Measurements from ENCODE around the gene GALNT16. TPM values are rescaled to one million over a fixed set of nuclear protein-coding genes. Genes with fewer than 3 reads are reported as not detected.

Gene GALNT16
- total and polyA plus RNA-seq, 2 donors (not counting 3 experiments of a cell fraction or from before 2014, with no cell fraction given): 0.39 to 0.49 TPM

DNA sequence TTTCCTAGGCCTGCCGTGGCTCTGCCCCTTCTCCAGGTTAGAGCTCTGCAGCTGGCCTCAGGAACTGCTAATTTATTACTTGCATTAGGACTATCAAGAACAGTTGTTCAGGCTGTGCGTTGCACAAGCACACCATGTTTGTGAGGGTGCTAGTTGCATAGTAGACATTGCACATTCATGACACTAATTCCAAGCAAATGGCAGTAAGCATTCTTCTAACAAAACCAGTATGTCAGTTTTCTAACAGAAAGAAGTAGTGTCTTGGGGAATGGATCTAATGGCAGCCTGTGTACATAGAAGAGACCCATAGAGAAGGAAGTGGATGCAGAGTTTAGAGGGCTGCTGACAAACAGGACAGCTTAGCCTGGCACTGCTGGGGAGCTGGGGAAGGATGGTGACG lies 84.2 kb downstream of the GALNT16 start:
- Histone ChIP-seq H4K20me1 (replicated peaks; ENCODE audit: control insufficient read depth, extremely low read depth, insufficient read depth, low read length) (no peaks in the 10 kb centered on the region), H3K79me2 (ENCODE audit: control insufficient read depth, insufficient read depth, low read length) (no peaks in the 10 kb centered on the region), H3K27ac (ENCODE audit: insufficient read depth, low read depth, low read length) (no peak overlapping the region), H2AFZ (ENCODE audit: low read depth, low read length) (no peak overlapping the region), H3K4me3 (replicated peaks in 1 of 3; ENCODE audit: insufficient read depth in 1 of 3, low read depth in 1 of 3, low read length in 3 of 3) (no peak overlapping the region), H3K9me3 (replicated peaks; ENCODE audit: control insufficient read depth, insufficient read depth, low read length) (no peaks in the 10 kb centered on the region), H3K9ac (replicated peaks; ENCODE audit: extremely low read depth, insufficient read depth, low read length) (no peak overlapping the region), H3K36me3 (ENCODE audit: control insufficient read depth in 2 of 2, extremely low read depth in 1 of 2, insufficient read depth in 2 of 2, low read length in 2 of 2) (no peaks in the 10 kb centered on the region), H3K4me1 (ENCODE audit: control insufficient read depth, extremely low read depth, insufficient read depth, low read length) (no peaks in the 10 kb centered on the region), H3K4me2 (ENCODE audit: insufficient read depth, low read length) (no peak overlapping the region), H3K9me1 (replicated peaks; ENCODE audit: control insufficient read depth, extremely low read depth, insufficient read depth, low read length) (no peaks in the 10 kb centered on the region), H3K27me3 (ENCODE audit: control insufficient read depth in 2 of 2, insufficient read depth in 2 of 2, low read length in 2 of 2) (peaks cover 3 to 11% of the 10 kb centered on the region in 2 experiments)
- FAIRE-seq (no peak), DNase-seq (ENCODE audit: low read depth, low spot score) (no peak)
- intact Hi-C loops (cut with micrococcal nuclease): no loop called here
- TF ChIP-seq GATA2 (IDR thresholded peaks at IDR 0.05; ENCODE audit: insufficient read depth, insufficient read length, low read depth, low read length): no peak
- TF ChIP-seq, protein P1, sequence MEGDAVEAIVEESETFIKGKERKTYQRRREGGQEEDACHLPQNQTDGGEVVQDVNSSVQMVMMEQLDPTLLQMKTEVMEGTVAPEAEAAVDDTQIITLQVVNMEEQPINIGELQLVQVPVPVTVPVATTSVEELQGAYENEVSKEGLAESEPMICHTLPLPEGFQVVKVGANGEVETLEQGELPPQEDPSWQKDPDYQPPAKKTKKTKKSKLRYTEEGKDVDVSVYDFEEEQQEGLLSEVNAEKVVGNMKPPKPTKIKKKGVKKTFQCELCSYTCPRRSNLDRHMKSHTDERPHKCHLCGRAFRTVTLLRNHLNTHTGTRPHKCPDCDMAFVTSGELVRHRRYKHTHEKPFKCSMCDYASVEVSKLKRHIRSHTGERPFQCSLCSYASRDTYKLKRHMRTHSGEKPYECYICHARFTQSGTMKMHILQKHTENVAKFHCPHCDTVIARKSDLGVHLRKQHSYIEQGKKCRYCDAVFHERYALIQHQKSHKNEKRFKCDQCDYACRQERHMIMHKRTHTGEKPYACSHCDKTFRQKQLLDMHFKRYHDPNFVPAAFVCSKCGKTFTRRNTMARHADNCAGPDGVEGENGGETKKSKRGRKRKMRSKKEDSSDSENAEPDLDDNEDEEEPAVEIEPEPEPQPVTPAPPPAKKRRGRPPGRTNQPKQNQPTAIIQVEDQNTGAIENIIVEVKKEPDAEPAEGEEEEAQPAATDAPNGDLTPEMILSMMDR (IDR thresholded peaks at IDR 0.05; ENCODE audit: extremely low read depth in 1 of 2, insufficient read depth in 1 of 2, low read depth in 1 of 2, low read length in 2 of 2): no peak
- CTCF ChIA-PET: interaction anchor here (1.0 to 8.0 kb wide), 6 partner anchors 9 to 481 kb away, joined by 3 to 78 read pairs (median 4); no protein-coding TSS in a partner anchor
- POLR2A ChIA-PET: no interaction called here
- dilution Hi-C loops (cut with MboI; ENCODE audit: extremely low pct_ligation_motif_present, low sequenced_read_pairs): no loop called here
- no TSS peak for BruUV-seq (replicated peaks)

GRCh38 chr14:69345402-69345801 lies 85.4 kb downstream of the GALNT16 start:
- Histone ChIP-seq H3K4me3 (replicated peaks in 1 of 3; ENCODE audit: insufficient read depth in 1 of 3, low read depth in 1 of 3, low read length in 3 of 3) (no peak overlapping the region), H3K27me3 (ENCODE audit: control insufficient read depth in 2 of 2, insufficient read depth in 2 of 2, low read length in 2 of 2) (peaks cover 3 to 11% of the 10 kb centered on the region in 2 experiments), H3K79me2 (ENCODE audit: control insufficient read depth, insufficient read depth, low read length) (no peaks in the 10 kb centered on the region), H3K4me1 (ENCODE audit: control insufficient read depth, extremely low read depth, insufficient read depth, low read length) (no peaks in the 10 kb centered on the region), H3K27ac (ENCODE audit: insufficient read depth, low read depth, low read length) (no peak overlapping the region), H3K9me1 (replicated peaks; ENCODE audit: control insufficient read depth, extremely low read depth, insufficient read depth, low read length) (no peaks in the 10 kb centered on the region), H3K9ac (replicated peaks; ENCODE audit: extremely low read depth, insufficient read depth, low read length) (no peak overlapping the region), H2AFZ (ENCODE audit: low read depth, low read length) (no peak overlapping the region), H4K20me1 (replicated peaks; ENCODE audit: control insufficient read depth, extremely low read depth, insufficient read depth, low read length) (no peaks in the 10 kb centered on the region), H3K4me2 (ENCODE audit: insufficient read depth, low read length) (no peak overlapping the region), H3K36me3 (ENCODE audit: control insufficient read depth in 2 of 2, extremely low read depth in 1 of 2, insufficient read depth in 2 of 2, low read length in 2 of 2) (no peaks in the 10 kb centered on the region), H3K9me3 (replicated peaks; ENCODE audit: control insufficient read depth, insufficient read depth, low read length) (no peaks in the 10 kb centered on the region)
- DNase-seq (ENCODE audit: low read depth, low spot score): no peak
- no TSS peak for BruUV-seq (replicated peaks)
- dilution Hi-C loops (cut with MboI; ENCODE audit: extremely low pct_ligation_motif_present, low sequenced_read_pairs): no loop called here
- no peak for FAIRE-seq
- ChIA-PET CTCF (interaction anchor here (1.3 to 8.0 kb wide), 7 partner anchors 10 to 482 kb away, joined by 3 to 78 read pairs (median 7); no protein-coding TSS in a partner anchor), POLR2A (no interaction called here)
- intact Hi-C loops (cut with micrococcal nuclease): no loop called here
- no peak for TF ChIP-seq POLR2A (IDR thresholded peaks at IDR 0.05; ENCODE audit: low read depth, low read length)
- no peak for TF ChIP-seq EZH2 (IDR thresholded peaks at IDR 0.05; ENCODE audit: borderline replicate concordance, low read depth, low read length, severe bottlenecking)
- no peak for TF ChIP-seq POLR2AphosphoS5 (IDR thresholded peaks at IDR 0.05; ENCODE audit: insufficient read depth, low read depth, low read length)
- TF ChIP-seq, protein P1 (IDR thresholded peaks at IDR 0.05; ENCODE audit: extremely low read depth in 1 of 2, insufficient read depth in 1 of 2, low read depth in 1 of 2, low read length in 2 of 2): no peak
- TF ChIP-seq FOS (IDR thresholded peaks at IDR 0.05; ENCODE audit: borderline replicate concordance, insufficient read depth, low read length): no peak

Measured in endothelial cell of umbilical vein (primary cell).